Mesendoderm (in vitro differentiated cells): ENCODE results near the gene SETD1A.

Experiments
- DNase-seq: peaks from one replicate; pipeline ENCODE4 v3.0.0; 2013
- H2AK5ac ChIP-seq: 2 replicates; pipeline ENCODE4 v1.6.1; 2013; ENCODE audit warnings: low read length, inconsistent platforms
- H2BK120ac ChIP-seq: 2 replicates; pipeline ENCODE4 v1.6.1; 2013; ENCODE audit warnings: low read depth, mild to moderate bottlenecking, low read length, moderate library complexity, mixed read lengths
- H2BK15ac ChIP-seq: replicated peaks from 2 replicates; pipeline ENCODE4 v1.6.1; 2013; ENCODE audit warnings: low read depth, mild to moderate bottlenecking, moderate library complexity
- H2BK5ac ChIP-seq: 2 replicates; pipeline ENCODE4 v1.6.1; 2013; ENCODE audit warnings: low read length, inconsistent platforms
- H3K18ac ChIP-seq: 2 replicates; pipeline ENCODE4 v1.6.1; 2013; ENCODE audit warnings: mild to moderate bottlenecking, low read length, mixed read lengths
- H3K23ac ChIP-seq: one replicate; pipeline ENCODE4 v1.6.1; 2013; ENCODE audit warnings: low read length
- H3K27ac ChIP-seq: 2 replicates; pipeline ENCODE4 v1.5.1; 2013; ENCODE audit warnings: low read depth, mild to moderate bottlenecking, inconsistent platforms, low read length, moderate library complexity
- H3K27me3 ChIP-seq: 2 replicates; pipeline ENCODE4 v1.6.1; 2013; ENCODE audit warnings: low read length, control low read depth, mild to moderate bottlenecking, inconsistent platforms; ENCODE audit not compliant: insufficient read depth, poor library complexity
- H3K36me3 ChIP-seq: 2 replicates; pipeline ENCODE4 v1.6.1; 2013; ENCODE audit warnings: low read length, inconsistent platforms; ENCODE audit not compliant: control insufficient read depth, insufficient read depth
- H3K4ac ChIP-seq: one replicate; pipeline ENCODE4 v1.6.1; 2013; ENCODE audit warnings: low read depth, mild to moderate bottlenecking, low read length, moderate library complexity
- H3K4me1 ChIP-seq: 2 replicates; pipeline ENCODE4 v1.6.1; 2013; ENCODE audit warnings: low read depth, low read length, inconsistent platforms; ENCODE audit not compliant: control insufficient read depth
- H3K4me2 ChIP-seq: 2 replicates; pipeline ENCODE4 v1.6.1; 2013; ENCODE audit warnings: low read length
- H3K4me3 ChIP-seq: 2 replicates; pipeline ENCODE4 v1.5.1; 2013; ENCODE audit warnings: mild to moderate bottlenecking, low read length
- H3K56ac ChIP-seq: one replicate; pipeline ENCODE4 v1.6.1; 2013; ENCODE audit warnings: low read length
- H3K79me1 ChIP-seq: 2 replicates; pipeline ENCODE4 v1.6.1; 2013; ENCODE audit warnings: low read length, inconsistent platforms
- H3K79me2 ChIP-seq: 2 replicates; pipeline ENCODE4 v1.6.1; 2013; ENCODE audit warnings: mild to moderate bottlenecking, low read length; ENCODE audit not compliant: control insufficient read depth, insufficient read depth
- H3K9ac ChIP-seq: 2 replicates; pipeline ENCODE4 v1.6.1; 2013; ENCODE audit warnings: low read length, inconsistent platforms
- H4K5ac ChIP-seq: one replicate; pipeline ENCODE4 v1.6.1; 2013; ENCODE audit warnings: low read length
- H4K8ac ChIP-seq: one replicate; pipeline ENCODE4 v1.6.1; 2013; ENCODE audit warnings: low read depth, mild to moderate bottlenecking, control low read depth, low read length, moderate library complexity
- WGBS: extraction: QIAGEN DNeasy Blood & Tissue Kit; methylation state at CpG from one replicate; pipeline ENCODE4 v1.1.7; 2013; ENCODE audit warnings: low lambda C conversion rate, missing lambda C conversion rate; ENCODE audit not compliant: insufficient coverage; ENCODE audit errors: extremely low coverage; 5-methylcytosine and 5-hydroxymethylcytosine counted together

SETD1A gene

GRCh38 chr16:30992276-30992780 is 34.8 kb downstream of the SETD1A start:
- Histone ChIP-seq H3K18ac (no peak overlapping the region), H4K5ac (no peak overlapping the region), H3K27ac (no peak overlapping the region), H4K8ac (no peak overlapping the region), H2BK120ac (no peak overlapping the region), H3K56ac (no peak overlapping the region), H3K23ac (no peak overlapping the region), H2BK5ac (no peak overlapping the region), H3K79me2 (no peaks in the 10 kb centered on the region), H3K4ac (no peak overlapping the region), H3K4me1 (no peaks in the 10 kb centered on the region), H3K9ac (no peak overlapping the region), H2BK15ac (no peak overlapping the region), H3K4me3 (no peak overlapping the region), H3K79me1 (no peaks in the 10 kb centered on the region), H3K36me3 (no peaks in the 10 kb centered on the region), H3K4me2 (no peak overlapping the region), H2AK5ac (no peak overlapping the region), H3K27me3 (no peaks in the 10 kb centered on the region)
- WGBS: no CpG with 5 or more reads among the region's 21 CpGs
- no peak for DNase-seq

GRCh38 chr16:30992931-30993816 is 35.6 kb downstream of the SETD1A start:
- WGBS: no CpG with 5 or more reads among the region's 29 CpGs

GRCh38 chr16:30995927-30996323 is 38.4 kb downstream of the SETD1A start:
- Histone ChIP-seq H4K5ac (no peak overlapping the region), H3K36me3 (no peaks in the 10 kb centered on the region), H3K18ac (no peak overlapping the region), H3K23ac (no peak overlapping the region), H3K9ac (peak overlapping the region; percentile 84), H3K56ac (peak overlapping the region; percentile 93), H2BK5ac (no peak overlapping the region), H3K4me2 (no peak overlapping the region), H3K4me1 (peaks cover 1% of the 10 kb centered on the region), H3K4me3 (no peak overlapping the region), H3K4ac (no peak overlapping the region), H2BK15ac (no peak overlapping the region), H4K8ac (no peak overlapping the region), H2AK5ac (no peak overlapping the region), H3K27ac (no peak overlapping the region), H2BK120ac (no peak overlapping the region), H3K79me1 (no peaks in the 10 kb centered on the region), H3K27me3 (no peaks in the 10 kb centered on the region), H3K79me2 (no peaks in the 10 kb centered on the region)
- WGBS: no CpG with 5 or more reads among the region's 11 CpGs
- no peak for DNase-seq

More at GRCh38 chr16:30992931-30993816, 35.6 kb downstream of the SETD1A start:
- Histone ChIP-seq H3K4me2 (no peak overlapping the region), H3K4ac (no peak overlapping the region), H2AK5ac (no peak overlapping the region), H3K79me1 (no peaks in the 10 kb centered on the region), H4K5ac (no peak overlapping the region), H3K79me2 (no peaks in the 10 kb centered on the region), H4K8ac (no peak overlapping the region), H3K23ac (no peak overlapping the region), H3K4me1 (peaks cover 1% of the 10 kb centered on the region), H3K27ac (no peak overlapping the region), H2BK120ac (no peak overlapping the region), H3K4me3 (no peak overlapping the region), H2BK15ac (no peak overlapping the region), H2BK5ac (no peak overlapping the region), H3K36me3 (no peaks in the 10 kb centered on the region), H3K18ac (no peak overlapping the region), H3K27me3 (no peaks in the 10 kb centered on the region), H3K9ac (no peak overlapping the region), H3K56ac (no peak overlapping the region)
- DNase-seq: no peak

GRCh38 chr16:30996324-30996984 is 38.9 kb downstream of the SETD1A start:
- WGBS: no CpG with 5 or more reads among the region's 23 CpGs
- Histone ChIP-seq H3K9ac (peak overlapping the region; percentile 84), H3K4me2 (peak overlapping the region; percentile 100), H3K23ac (no peak overlapping the region), H2BK15ac (no peak overlapping the region), H3K56ac (peak overlapping the region; percentile 93), H3K4ac (no peak overlapping the region), H3K4me1 (peaks cover 1% of the 10 kb centered on the region), H3K18ac (peak overlapping the region; percentile 9), H3K36me3 (no peaks in the 10 kb centered on the region), H2BK5ac (peak overlapping the region; percentile 35), H4K8ac (peak overlapping the region; percentile 41), H3K79me1 (no peaks in the 10 kb centered on the region), H3K27me3 (no peaks in the 10 kb centered on the region), H4K5ac (no peak overlapping the region), H2BK120ac (no peak overlapping the region), H3K27ac (no peak overlapping the region), H3K79me2 (no peaks in the 10 kb centered on the region), H2AK5ac (no peak overlapping the region), H3K4me3 (peak overlapping the region; percentile 62)
- no peak for DNase-seq

- Histone ChIP-seq H3K4me2 (peak overlapping the region; percentile 100), H3K4ac (no peak overlapping the region), H3K4me3 (peak overlapping the region; percentile 64), H2BK15ac (no peak overlapping the region), H3K56ac (peak overlapping the region; percentile 93), H2AK5ac (no peak overlapping the region), H3K79me2 (no peaks in the 10 kb centered on the region), H3K18ac (peak overlapping the region; percentile 9), H3K36me3 (no peaks in the 10 kb centered on the region), H4K5ac (no peak overlapping the region), H2BK120ac (no peak overlapping the region), H4K8ac (no peak overlapping the region), H3K23ac (no peak overlapping the region), H2BK5ac (peak overlapping the region; percentile 35), H3K79me1 (no peaks in the 10 kb centered on the region), H3K4me1 (peaks cover 1% of the 10 kb centered on the region), H3K27ac (no peak overlapping the region), H3K27me3 (no peaks in the 10 kb centered on the region), H3K9ac (peak overlapping the region; percentile 90)
- WGBS: no CpG with 5 or more reads among the region's 60 CpGs
- peak; percentile 85 for DNase-seq
These were observed 39.6 kb downstream of the SETD1A start for GRCh38 chr16:30996985-30997724.
